B cell (primary cell): ENCODE results near the gene DSC3. TPM values are rescaled to one million over a fixed set of nuclear protein-coding genes. Genes with fewer than 3 reads are reported as not detected.

Experiments
- ATAC-seq: fragments of 200-7000 bp; cut with Tn5 transposase; one replicate; pipeline ENCODE4 v1.10.0; 2021; ENCODE audit warnings: low read depth, mild to moderate bottlenecking, moderate number of reproducible peaks, moderate library complexity
- CTCF ChIA-PET: fragments of 350-600 bp; sonication (Branson Sonifier 250); formaldehyde crosslinking; loops from one replicate; lab custom pipeline; 2021; ENCODE audit warnings: antibody characterized with exemption, inconsistent platforms; lab: Charles Lee
- POLR2A ChIA-PET: fragments of 350-600 bp; sonication (Branson Sonifier 250); formaldehyde crosslinking; loops from one replicate; lab custom pipeline; 2021; ENCODE audit warnings: antibody characterized with exemption; lab: Charles Lee
- DNase-seq: peaks from one replicate; pipeline ENCODE4 v3.0.0; 2013
- H2AFZ ChIP-seq: 2 replicates; pipeline ENCODE4 v1.6.1; 2012; ENCODE audit warnings: mild to moderate bottlenecking, low read depth, low read length; ENCODE audit not compliant: insufficient read depth, poor library complexity, severe bottlenecking
- H3K27ac ChIP-seq, 2 donors: 1 replicate in 1 of 2; 2 replicates in 1 of 2; pipeline ENCODE4 v1.5.1; 2012 to 2013; ENCODE audit warnings: low read length in 2 of 2, mild to moderate bottlenecking in 2 of 2, moderate library complexity in 1 of 2
- H3K27me3 ChIP-seq, 4 experiments: fragments of 200-600 bp in 1 of 4; sonication (generic) in 1 of 4; replicated peaks in 1 of 4; 1 replicate in 2 of 4; 2 replicates in 2 of 4; pipeline versions ENCODE4 v1.6.1 to v1.7.0; 2013 to 2016; ENCODE audit warnings: low read length in 3 of 4, mild to moderate bottlenecking in 2 of 4, mixed read lengths in 1 of 4, moderate library complexity in 1 of 4; ENCODE audit not compliant: insufficient read depth in 4 of 4, control insufficient read depth in 3 of 4; ENCODE audit errors: control extremely low read depth in 1 of 4
- H3K36me3 ChIP-seq, 2 experiments: replicated peaks in 1 of 2; 1 replicate in 1 of 2; 2 replicates in 1 of 2; pipeline versions ENCODE4 v1.6.1 to v1.7.1; 2013; ENCODE audit warnings: low read length in 1 of 2; ENCODE audit not compliant: insufficient read depth in 2 of 2, control insufficient read depth in 1 of 2; ENCODE audit errors: control extremely low read depth in 1 of 2, extremely low read depth in 1 of 2
- H3K4me1 ChIP-seq, 2 donors: fragments of 200-600 bp in 1 of 2; sonication (generic) in 1 of 2; 1 replicate in 1 of 2; 2 replicates in 1 of 2; pipeline versions ENCODE4 v1.5.1 to v1.6.1; 2013 to 2017; ENCODE audit warnings: low read length in 2 of 2; ENCODE audit not compliant: control insufficient read depth in 2 of 2, insufficient read depth in 2 of 2
- H3K4me2 ChIP-seq: replicated peaks from 2 replicates; pipeline ENCODE3; 2012; ENCODE audit warnings: mild to moderate bottlenecking, low read depth, low read length; ENCODE audit not compliant: poor library complexity, severe bottlenecking
- H3K4me3 ChIP-seq, 5 experiments: fragments of 200-600 bp in 1 of 5; sonication (generic) in 1 of 5; 1 replicate in 3 of 5; 2 replicates in 2 of 5; pipeline versions ENCODE4 v1.5.1 to v1.7.0; 2011 to 2016; ENCODE audit warnings: low read length in 4 of 5, mild to moderate bottlenecking in 4 of 5, low read depth in 2 of 5, control low read depth in 1 of 5, moderate library complexity in 1 of 5; ENCODE audit not compliant: insufficient read depth in 1 of 5; ENCODE audit errors: control extremely low read depth in 1 of 5, extremely low read depth in 1 of 5
- H3K79me2 ChIP-seq: fragments of 200-600 bp; sonication (generic); one replicate; pipeline ENCODE4 v1.6.0; 2016; ENCODE audit warnings: low read length; ENCODE audit not compliant: control insufficient read depth, insufficient read depth
- H3K9ac ChIP-seq: fragments of 200-600 bp; sonication (generic); 2 replicates; pipeline ENCODE4 v1.6.1; 2017; ENCODE audit warnings: mild to moderate bottlenecking, low read length, moderate library complexity
- H3K9me3 ChIP-seq, 3 donors: one replicate each; pipeline versions ENCODE4 v1.6.1 to v1.7.1; 2013; ENCODE audit warnings: low read length in 2 of 3; ENCODE audit not compliant: control insufficient read depth in 2 of 3, insufficient read depth in 1 of 3; ENCODE audit errors: control extremely low read depth in 1 of 3
- H4K20me1 ChIP-seq: 2 replicates; pipeline ENCODE4 v1.6.0; 2012; ENCODE audit warnings: mild to moderate bottlenecking, low read length; ENCODE audit not compliant: insufficient read depth, control insufficient read depth, poor library complexity, severe bottlenecking
- H3K27ac Mint-ChIP-seq: one replicate; pipeline ENCODE4 v1.8.0; 2021; ENCODE audit warnings: mixed read lengths
- H3K27me3 Mint-ChIP-seq: one replicate; pipeline ENCODE4 v1.8.0; 2021; ENCODE audit warnings: mixed read lengths
- H3K4me1 Mint-ChIP-seq: one replicate; pipeline ENCODE4 v1.8.0; 2021; ENCODE audit warnings: mixed read lengths
- H3K4me3 Mint-ChIP-seq: one replicate; pipeline ENCODE4 v1.8.0; 2021; ENCODE audit warnings: mixed read lengths
- H3K9me3 Mint-ChIP-seq: one replicate; pipeline ENCODE4 v1.8.0; 2022; ENCODE audit warnings: mixed read lengths; ENCODE audit not compliant: insufficient read depth
- EZH2 ChIP-seq: IDR thresholded peaks from 2 replicates; pipeline ENCODE4 v1.6.1; 2012; ENCODE audit warnings: borderline replicate concordance, low read depth, mild to moderate bottlenecking, moderate library complexity, low read length; ENCODE audit not compliant: insufficient read depth, poor library complexity, severe bottlenecking
- WGBS: methylation state at CpG from one replicate; pipeline ENCODE4 v1.1.5; 2013; ENCODE audit warnings: missing lambda C conversion rate; ENCODE audit not compliant: insufficient coverage; 5-methylcytosine and 5-hydroxymethylcytosine counted together
- intact Hi-C: fragments of 100-400 bp; cut with micrococcal nuclease; formaldehyde crosslinking; loops from one replicate; pipeline ENCODE4 v1.10.0; 2022
- polyA plus RNA-seq: library from polyadenylated mRNA; depleted of rRNA; stranded (reverse); fragments of >200 nt; gene quantifications from 2 replicates; pipeline ENCODE4 v1.2.3, GENCODE V29; 2012
- total RNA-seq, 2 donors: library from RNA; stranded (reverse); fragments of 120-200 nt in 1 of 2; gene quantifications; 1 replicate in 1 of 2; 2 replicates in 1 of 2; pipeline versions ENCODE4 v1.2.3 to v1.2.4, GENCODE V29; 2013 to 2022
- TF ChIP-seq, protein P1 (sequence below): fragments of 200-600 bp; IDR thresholded peaks from one replicate; pipeline ENCODE4 v1.8.0; 2022; ENCODE audit warnings: antibody characterized with exemption, mild to moderate bottlenecking

Gene DSC3
- total and polyA plus RNA-seq, 2 donors (not counting 1 experiment from before 2014, with no cell fraction given): not detected

DNA sequence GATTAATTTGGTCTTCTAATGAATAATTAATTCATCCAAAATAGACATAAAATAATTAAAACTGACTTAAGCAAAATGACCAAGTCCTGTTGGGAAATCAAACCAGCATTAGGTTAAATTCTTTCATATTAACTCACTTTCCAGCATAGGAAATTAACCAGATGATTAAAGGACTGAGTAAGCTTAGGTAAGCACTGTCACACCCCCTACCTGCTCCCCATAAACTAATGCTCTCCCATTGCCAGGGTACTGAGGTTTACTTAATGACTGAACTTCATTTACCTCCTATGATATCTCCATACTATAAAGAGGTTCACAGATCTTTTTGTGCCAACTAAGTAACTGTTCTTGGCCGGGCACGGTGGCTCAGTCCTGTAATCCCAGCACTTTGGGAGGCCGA is 46.0 kb upstream of the DSC3 start:
- Mint-ChIP-seq H3K9me3 (no peaks in the 10 kb centered on the region), H3K27me3 (no peaks in the 10 kb centered on the region), H3K27ac (no peak overlapping the region), H3K4me3 (no peak overlapping the region), H3K4me1 (no peaks in the 10 kb centered on the region)
- TF ChIP-seq, protein P1, sequence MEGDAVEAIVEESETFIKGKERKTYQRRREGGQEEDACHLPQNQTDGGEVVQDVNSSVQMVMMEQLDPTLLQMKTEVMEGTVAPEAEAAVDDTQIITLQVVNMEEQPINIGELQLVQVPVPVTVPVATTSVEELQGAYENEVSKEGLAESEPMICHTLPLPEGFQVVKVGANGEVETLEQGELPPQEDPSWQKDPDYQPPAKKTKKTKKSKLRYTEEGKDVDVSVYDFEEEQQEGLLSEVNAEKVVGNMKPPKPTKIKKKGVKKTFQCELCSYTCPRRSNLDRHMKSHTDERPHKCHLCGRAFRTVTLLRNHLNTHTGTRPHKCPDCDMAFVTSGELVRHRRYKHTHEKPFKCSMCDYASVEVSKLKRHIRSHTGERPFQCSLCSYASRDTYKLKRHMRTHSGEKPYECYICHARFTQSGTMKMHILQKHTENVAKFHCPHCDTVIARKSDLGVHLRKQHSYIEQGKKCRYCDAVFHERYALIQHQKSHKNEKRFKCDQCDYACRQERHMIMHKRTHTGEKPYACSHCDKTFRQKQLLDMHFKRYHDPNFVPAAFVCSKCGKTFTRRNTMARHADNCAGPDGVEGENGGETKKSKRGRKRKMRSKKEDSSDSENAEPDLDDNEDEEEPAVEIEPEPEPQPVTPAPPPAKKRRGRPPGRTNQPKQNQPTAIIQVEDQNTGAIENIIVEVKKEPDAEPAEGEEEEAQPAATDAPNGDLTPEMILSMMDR: no peak
- no peak for TF ChIP-seq EZH2
- Histone ChIP-seq H3K36me3 (no peaks in the 10 kb centered on the region), H2AFZ (no peak overlapping the region), H3K4me2 (no peak overlapping the region), H3K9ac (no peak overlapping the region), H3K27ac (no peak overlapping the region), H3K27me3 (no peaks in the 10 kb centered on the region), H3K79me2 (no peaks in the 10 kb centered on the region), H3K4me3 (no peak overlapping the region), H3K4me1 (no peaks in the 10 kb centered on the region), H4K20me1 (no peaks in the 10 kb centered on the region), H3K9me3 (no peaks in the 10 kb centered on the region)
- DNase-seq (no peak), ATAC-seq (no peak)
- ChIA-PET CTCF (no interaction called here), POLR2A (no interaction called here)
- intact Hi-C loops: no loop called here
- WGBS: 90% methylated on average over 3 of the region's 3 CpGs

DNA sequence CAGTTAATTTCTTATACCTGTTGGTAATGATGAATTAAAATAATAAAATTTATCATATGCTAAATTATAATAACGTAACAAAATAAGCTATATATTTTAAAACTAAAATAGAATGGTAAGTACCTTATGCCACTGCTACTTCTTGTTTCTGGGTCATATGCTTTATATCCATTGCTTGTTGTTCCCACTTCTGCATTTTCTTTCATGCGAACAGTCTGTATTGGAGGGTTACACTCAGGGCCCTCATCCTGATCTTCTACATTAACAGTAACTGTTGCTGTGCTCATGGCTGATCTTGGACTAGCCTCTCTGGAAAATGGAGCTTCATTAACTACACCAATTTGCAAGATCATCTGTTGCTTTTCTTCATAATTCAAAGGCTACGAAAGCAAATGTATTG is 37.4 kb upstream of the DSC3 start:
- intact Hi-C loops: no loop called here
- Histone ChIP-seq H3K27me3 (no peaks in the 10 kb centered on the region), H3K4me3 (no peak overlapping the region), H3K27ac (no peak overlapping the region), H3K4me1 (no peaks in the 10 kb centered on the region), H2AFZ (no peak overlapping the region), H3K9me3 (no peaks in the 10 kb centered on the region), H3K36me3 (no peaks in the 10 kb centered on the region), H3K79me2 (no peaks in the 10 kb centered on the region), H3K4me2 (no peak overlapping the region), H4K20me1 (no peaks in the 10 kb centered on the region), H3K9ac (no peak overlapping the region)
- TF ChIP-seq EZH2: no peak
- TF ChIP-seq, protein P1: no peak
- H3K4me3 Mint-ChIP-seq: no peak overlapping the region
- ChIA-PET CTCF (no interaction called here), POLR2A (no interaction called here)
- ATAC-seq: no peak
- H3K27ac Mint-ChIP-seq: no peak overlapping the region
- no CpG with 5 or more reads among the region's 3 CpGs for WGBS
- no peak for DNase-seq
- H3K9me3 Mint-ChIP-seq: peaks cover 2% of the 10 kb centered on the region
- no peaks in the 10 kb centered on the region for H3K27me3 Mint-ChIP-seq
- H3K4me1 Mint-ChIP-seq: no peaks in the 10 kb centered on the region
